GM19397 (cell line): Measurements from ENCODE around the gene CSRP1.
"Not testable (repeated sequence)": the region's sequence is repeated elsewhere in the genome, so short reads cannot be mapped to it uniquely, and the experiment has no call there.

Experiments
- ATAC-seq: cut with Tn5 transposase; IDR thresholded peaks from one replicate; pipeline ENCODE4 v1.9.1; 2021; ENCODE audit warnings: mild to moderate bottlenecking, moderate library complexity; ENCODE audit not compliant: unreplicated experiment

The CSRP1 gene

GRCh38 chr1:201479201-201479730, 27.7 kb downstream of the CSRP1 start:
- no peak for ATAC-seq

- not testable (repeated sequence) for ATAC-seq
Measured at GRCh38 chr1:201478666-201479065, 28.3 kb downstream of the CSRP1 start.

- no peak for ATAC-seq
Measured at GRCh38 chr1:201476670-201477344, 30.1 kb downstream of the CSRP1 start.

GRCh38 chr1:201475915-201476669, 30.8 kb downstream of the CSRP1 start:
- ATAC-seq: no peak

DNA sequence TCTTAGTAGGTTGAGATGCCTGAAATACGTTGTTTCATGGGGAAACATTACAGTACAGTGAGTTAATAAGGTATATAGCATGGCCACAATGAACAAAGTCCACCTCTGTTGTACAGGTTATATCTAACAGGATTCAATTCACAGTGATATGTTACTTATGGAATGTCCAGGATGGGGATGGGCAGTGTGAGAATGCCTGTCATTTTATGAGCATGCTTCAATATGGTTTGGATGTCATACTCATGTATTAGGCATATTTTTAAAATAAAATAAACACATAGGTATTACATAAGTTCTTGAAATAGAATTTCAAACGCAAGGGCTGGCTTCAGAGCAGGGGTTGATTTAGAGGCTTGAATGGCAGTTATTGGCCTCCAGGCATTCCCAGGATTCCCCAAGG, 31.8 kb downstream of the CSRP1 start:
- no peak for ATAC-seq

GRCh38 chr1:201473296-201473695, 33.6 kb downstream of the CSRP1 start:
- ATAC-seq: no peak

- ATAC-seq: not testable (repeated sequence)
Measured at GRCh38 chr1:201472321-201472720, 34.6 kb downstream of the CSRP1 start.

- ATAC-seq: no peak
Measured at GRCh38 chr1:201471772-201472171, 35.2 kb downstream of the CSRP1 start.

- ATAC-seq: no peak
Measured at GRCh38 chr1:201470581-201470980, 36.3 kb downstream of the CSRP1 start.

GRCh38 chr1:201469645-201470074, 37.3 kb downstream of the CSRP1 start:
- no peak for ATAC-seq

DNA sequence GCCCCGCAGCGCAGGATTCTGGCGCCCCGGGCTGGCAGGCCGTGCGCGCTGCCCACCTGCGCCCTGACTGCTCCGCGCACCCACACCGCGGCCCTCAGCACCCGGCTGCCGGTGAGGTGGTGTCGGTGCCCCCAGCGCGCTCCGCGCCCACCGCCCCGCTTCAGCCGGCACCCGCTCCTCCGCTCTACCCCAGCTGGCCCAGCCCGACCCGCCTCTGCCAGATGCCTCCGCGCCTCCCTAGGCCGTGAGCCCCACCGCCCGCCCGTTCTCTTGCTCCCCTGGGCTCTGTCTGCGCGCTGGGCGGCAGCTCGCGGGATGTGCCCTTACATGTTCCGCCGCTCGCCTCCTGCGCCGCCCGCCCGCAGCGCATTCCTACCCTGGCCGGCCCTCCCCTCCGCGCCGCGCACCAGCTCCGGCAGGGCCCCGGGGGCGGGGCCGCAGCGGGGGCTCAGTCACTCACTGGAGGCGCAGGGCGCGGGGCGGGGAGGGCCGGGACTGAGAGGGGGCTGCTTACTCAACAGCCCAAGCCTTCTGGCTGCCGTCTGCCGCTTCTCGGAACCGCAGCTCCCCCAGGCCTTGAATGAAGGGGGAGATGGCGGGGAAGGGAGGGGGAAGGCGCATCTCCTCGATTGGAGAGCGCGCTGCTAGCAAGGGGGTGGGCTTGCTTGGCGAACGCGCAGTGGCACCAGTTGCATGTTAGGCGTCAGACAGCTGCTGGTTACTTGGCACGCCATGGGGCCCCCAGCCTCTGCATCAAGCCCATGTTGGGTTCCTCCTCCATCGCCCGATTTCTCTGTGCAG, 37.9 kb downstream of the CSRP1 start, which contains the start of gene PHLDA3:
Gene PHLDA3 (minus strand): TSS at position 345 of the 801 bp plus-strand sequence. CDS start 402 bp downstream, outside the sequence.
- ATAC-seq: peak; percentile 84

GRCh38 chr1:201468501-201468843, 38.5 kb downstream of the CSRP1 start:
- peak; percentile 36 for ATAC-seq

DNA sequence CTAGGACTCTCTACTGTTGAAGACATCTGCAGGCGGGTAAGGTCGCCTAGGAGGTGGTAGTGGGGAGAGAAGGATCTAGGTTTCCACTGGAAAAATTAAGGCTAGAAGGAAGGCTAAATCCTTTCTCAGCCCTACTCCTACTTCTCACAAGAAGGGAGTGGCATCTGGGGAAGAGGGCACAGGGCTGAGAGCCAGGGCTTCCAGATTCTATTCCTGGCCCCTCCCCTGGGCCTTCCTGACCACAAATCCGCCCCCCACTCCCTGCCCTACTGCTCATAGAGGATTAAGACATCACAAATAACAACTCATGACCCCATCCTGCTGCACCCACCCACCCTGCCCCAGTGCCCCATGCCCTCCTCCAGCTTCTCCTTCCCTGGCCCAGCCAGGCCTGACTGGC, 40.4 kb downstream of the CSRP1 start:
- ATAC-seq: no peak

DNA sequence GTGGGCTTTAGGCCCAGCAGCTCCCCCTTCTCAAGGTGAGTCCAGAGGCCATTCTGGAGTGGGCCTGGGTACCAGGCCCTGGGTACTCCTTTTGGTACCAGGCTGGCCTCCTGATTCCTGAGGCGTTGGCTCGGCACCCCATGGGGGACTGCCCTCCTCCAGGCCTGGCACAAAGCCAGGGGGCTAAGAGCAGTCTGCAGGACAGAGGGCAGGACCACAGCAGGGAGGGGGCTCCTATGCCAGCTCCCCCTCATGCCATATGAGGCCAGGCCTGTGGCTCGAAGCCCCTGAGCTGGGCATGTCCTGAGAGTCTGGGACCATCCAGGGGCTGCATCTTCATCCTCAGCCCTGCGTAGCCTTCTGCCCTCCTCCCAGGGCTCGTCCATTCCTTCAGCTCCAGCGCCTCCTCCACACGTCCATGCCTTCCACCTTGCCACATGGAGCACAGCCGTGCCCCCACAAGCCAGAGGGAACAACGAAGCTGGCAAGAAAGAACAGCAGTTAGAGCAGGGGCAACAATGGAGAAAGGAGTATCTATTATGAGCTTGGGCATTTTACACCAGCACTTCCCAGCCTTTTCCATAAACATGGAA, 41.1 kb downstream of the CSRP1 start:
- ATAC-seq: no peak

DNA sequence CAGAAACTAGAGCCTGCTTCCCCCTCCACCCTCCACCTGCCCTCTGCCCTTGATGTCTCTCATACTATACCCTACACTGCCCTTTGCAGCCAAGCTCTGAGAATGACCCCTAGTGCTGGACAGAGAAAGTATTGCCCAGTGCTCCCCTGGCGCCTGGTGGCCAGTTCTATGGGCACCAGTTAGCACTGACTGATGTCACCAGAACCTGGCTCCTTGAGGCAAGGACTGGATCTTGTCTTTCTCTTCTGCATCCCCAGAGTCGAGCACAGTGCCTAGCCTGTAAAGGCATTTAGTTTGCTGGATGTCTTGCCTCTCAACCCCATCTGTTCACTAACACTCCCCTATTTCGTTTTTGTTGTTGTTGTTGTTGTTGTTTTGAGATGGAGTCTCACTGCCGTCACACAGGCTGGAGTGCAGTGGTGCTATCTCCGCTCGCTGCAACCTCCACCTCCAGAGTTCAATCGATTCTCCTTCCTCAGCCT, 43.8 kb downstream of the CSRP1 start:
- ATAC-seq: no peak

DNA sequence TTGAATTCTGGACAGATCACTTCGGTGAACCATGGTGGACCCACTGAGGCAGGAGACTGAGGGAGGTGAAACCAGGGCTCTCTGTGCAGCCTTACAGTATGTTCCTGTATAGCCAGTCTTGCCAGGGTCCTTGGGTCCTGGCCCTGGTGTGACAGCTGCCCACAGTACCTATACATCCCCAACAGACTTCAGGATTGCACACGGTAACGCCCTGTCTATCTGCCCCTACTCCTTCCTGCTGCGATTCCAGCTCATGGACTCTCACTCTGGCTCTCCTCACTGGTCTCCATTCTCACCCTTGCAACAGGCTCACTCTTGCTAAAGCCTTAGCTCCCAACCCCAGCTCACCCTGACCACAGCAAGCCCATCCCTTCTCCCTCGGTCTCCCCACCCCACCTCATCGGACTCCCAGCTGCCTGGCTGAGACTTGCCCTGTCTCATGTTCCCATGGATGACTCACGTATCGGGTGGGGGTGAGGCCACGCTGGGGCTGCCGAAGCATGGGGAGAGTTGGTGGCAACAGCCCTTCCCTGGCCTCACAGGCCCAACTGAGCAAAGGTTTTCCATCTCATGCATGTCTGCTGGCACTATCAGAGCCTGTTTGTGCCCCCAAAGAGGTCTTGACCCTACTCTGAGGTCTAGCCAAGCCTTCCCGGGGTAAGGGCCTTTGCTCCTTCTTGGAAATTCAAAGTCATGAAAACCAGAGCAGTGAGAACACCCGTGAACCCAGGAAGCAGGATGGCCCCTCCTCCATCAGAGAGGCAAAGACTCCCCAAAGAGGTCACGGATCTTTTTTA, 45.1 kb downstream of the CSRP1 start:
- ATAC-seq: no peak

GRCh38 chr1:201460814-201461644, 45.9 kb downstream of the CSRP1 start:
- no peak for ATAC-seq

DNA sequence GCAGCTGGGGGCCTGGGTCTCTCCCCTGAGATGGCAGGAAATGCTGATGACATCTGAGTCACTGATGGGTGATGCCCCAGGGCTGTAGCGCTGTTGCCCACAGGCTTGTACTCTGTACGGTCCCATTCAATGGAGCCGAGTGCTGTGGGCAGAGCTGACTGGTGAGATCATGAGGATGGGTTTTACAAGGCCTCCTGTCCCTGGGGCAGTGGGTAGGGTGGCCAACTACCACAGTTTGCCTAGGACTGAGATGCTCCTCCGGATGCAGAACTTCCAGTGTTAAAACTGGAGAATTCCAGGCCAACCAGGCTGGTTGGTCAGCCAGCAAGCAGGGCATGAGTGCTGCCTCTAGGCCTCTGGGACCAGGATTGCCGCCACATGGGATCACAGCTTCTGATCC, 47.1 kb downstream of the CSRP1 start:
- no peak for ATAC-seq

GRCh38 chr1:201459052-201459451, 47.9 kb downstream of the CSRP1 start:
- no peak for ATAC-seq
